Activated naive CD4-positive, alpha-beta T cell treated with anti-CD3 and anti-CD28 coated beads, Interleukin-2, amount 50 U/mL, for 16 hours (primary cell): ENCODE results near the gene KRTAP12-1.

ENCODE experiments used
- DNase-seq: peaks from one replicate; pipeline ENCODE4 v3.0.0-alpha.2; 2020

KRTAP12-1 gene, protein sequence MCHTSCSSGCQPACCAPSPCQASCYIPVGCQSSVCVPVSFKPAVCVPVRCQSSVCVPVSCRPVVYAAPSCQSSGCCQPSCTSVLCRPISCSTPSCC

DNA sequence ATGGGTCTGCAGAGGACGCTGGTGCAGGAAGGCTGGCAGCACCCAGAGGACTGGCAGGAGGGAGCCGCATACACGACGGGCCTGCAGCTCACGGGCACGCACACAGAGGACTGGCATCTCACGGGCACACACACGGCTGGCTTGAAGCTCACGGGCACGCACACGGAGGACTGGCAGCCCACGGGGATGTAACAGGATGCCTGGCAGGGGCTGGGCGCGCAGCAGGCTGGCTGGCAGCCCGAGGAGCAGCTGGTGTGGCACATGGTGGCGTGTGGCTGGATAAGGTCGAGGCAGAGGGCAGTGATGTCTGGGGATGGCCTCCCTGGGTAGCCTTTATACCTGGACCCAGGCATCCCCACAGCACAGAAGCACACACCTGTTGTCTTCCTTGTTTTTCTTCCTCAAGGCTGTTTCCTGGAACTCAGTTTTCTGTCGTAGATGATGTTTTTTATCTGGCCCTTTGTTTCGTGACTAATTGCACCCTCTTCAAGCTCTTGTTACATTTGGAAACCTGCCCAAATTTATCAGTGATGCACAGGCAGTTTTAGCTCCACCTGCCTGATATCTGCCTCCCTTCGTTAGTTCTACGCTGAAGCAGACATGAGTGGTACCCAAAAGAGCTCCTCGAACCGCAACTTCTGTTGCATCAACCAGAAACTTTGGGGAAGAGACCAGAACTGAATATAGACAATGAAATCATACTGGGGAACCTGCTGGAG, at the start of gene KRTAP12-1:
TSS of gene KRTAP12-1 (minus strand) at position 303 of the 719 bp plus-strand sequence. CDS start at position 263, 40 bp downstream.
- DNase-seq: no peak

- no peak for DNase-seq
Observed at GRCh38 chr21:44730951-44731579, 49.1 kb upstream of the KRTAP12-1 start.

DNA sequence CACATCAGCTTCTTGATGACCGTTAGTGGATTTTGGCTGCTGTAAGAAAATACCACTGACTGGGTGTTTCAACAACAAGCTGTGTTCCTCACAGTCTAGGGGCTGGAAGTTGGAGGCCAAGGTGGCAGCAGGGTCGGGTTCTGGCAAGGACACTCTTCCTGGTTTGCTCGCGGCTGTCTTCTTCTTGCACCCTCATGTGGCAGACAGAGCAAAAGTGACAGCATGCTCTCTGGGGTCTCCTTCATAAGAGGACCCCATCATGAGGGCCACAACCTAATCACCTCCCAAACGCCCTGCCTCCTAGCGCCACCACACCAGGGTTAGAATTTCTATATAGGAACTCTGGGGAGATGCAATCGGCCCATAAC, 48.0 kb upstream of the KRTAP12-1 start:
- no peak for DNase-seq

DNA sequence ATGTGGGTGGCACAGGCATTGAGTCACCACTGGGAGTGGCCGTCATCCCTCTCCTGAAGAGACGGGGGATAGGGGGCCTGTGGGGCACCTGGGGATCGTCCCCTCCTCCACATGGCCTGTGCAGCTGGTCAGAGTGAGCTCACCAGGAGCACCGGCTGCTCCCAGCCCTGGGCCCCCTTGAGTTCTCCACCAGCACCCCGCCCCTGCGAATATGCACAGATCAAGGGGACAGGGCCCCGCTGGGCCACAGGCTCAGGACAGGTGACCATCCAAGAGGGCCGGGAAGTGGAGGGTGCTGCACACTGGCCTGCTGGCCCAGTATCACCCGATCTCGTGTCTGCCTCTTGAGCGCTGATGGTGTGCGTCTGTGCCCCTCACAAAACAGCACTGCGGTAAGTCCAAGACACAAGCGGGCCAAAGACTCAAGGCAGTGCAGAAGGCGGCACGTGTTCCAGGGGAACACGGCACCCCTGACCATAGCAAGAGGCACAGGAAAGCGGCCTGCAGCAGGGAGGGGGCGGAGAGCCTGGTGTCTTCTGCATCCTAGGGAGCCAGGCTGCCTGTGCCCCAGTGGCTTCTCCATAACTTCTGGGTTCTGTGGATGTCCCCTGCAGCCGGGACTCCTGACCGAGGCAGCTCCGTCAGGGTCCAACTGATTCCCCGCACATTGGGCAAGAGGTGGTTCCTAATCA, 47.5 kb upstream of the KRTAP12-1 start:
- DNase-seq: no peak

DNA sequence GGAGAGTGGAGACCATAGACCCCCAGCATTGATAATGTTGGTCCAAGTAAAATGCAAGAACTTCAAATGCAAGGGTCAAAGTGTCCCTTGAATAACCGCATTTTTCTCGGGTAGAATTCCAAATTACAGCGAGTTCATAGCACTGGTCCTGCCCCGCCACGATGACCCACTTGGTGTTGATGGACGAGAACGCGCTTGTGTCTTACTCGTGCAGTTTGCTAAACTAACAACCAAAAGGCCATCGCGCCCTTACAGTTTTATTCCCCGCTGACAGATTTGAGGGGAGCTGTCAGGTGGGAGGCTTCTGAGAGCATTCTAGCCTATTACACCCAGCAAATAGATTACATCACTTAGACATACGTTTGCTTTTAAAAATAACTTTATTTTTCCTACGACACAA, 46.8 kb upstream of the KRTAP12-1 start:
- no peak for DNase-seq

DNA sequence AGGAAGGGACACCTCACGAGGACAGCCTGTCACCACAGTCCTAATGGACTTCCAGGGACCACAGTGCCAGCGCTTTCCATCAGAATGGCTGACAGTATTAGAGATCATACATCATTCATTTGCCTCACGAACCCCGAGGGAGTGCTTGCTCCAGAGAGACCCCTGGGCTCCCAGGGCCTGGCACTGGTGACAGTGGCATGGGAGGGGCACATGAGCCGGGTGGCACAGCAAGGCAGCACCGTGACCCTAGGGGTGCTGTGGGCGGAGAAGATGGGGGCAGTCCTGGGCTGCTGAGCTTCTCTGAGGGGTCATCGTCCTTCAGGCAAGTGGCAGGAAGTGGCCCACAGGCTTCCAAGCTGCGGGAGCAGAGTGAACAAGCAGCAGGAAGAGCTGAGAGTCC, 45.8 kb upstream of the KRTAP12-1 start:
- DNase-seq: no peak

DNA sequence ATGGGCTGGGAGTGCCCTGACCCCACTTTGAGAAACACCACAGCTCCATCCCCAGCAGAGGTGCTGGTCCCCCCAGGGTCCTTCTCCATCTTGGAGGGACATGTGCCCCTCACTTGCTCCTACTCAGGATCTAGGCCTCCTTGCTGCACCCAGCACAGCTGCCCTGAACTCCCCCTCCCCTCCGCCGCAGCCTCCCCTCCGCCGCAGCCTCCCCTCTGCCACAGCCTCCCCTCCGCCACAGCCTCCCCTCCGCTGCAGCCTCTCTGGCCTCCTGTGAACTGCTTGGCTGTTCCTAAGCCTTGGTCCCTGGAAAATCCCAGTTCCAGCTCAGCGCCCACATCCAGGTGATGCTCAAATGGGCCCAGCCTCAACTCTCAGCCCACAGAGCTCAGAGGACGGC, 45.4 kb upstream of the KRTAP12-1 start:
- DNase-seq: no peak

- no peak for DNase-seq
Observed at GRCh38 chr21:44726826-44727225, 44.9 kb upstream of the KRTAP12-1 start.

DNA sequence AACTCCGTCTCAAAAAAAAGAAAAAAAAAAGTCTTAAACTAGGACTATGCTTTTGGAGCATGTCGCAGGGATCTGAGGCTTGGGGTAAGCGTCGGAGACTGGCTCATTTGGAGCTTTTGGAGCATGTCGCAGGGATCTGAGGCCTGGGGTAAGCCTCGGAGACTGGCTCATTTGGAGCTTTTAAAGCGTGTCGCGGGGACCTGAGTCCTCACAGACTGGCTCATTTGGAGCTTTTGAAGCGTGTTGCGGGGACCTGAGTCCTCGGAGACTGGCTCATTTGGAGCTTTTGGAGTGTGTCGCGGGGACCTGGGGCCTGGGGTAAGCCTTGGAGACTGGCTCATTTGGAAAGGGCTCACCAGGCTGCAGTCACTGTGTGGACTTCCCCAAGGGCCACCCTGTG, 43.0 kb upstream of the KRTAP12-1 start:
- DNase-seq: no peak

GRCh38 chr21:44724196-44724595, 42.2 kb upstream of the KRTAP12-1 start:
- DNase-seq: no peak

- DNase-seq: no peak
Observed at GRCh38 chr21:44723177-44724131, 41.5 kb upstream of the KRTAP12-1 start.

DNA sequence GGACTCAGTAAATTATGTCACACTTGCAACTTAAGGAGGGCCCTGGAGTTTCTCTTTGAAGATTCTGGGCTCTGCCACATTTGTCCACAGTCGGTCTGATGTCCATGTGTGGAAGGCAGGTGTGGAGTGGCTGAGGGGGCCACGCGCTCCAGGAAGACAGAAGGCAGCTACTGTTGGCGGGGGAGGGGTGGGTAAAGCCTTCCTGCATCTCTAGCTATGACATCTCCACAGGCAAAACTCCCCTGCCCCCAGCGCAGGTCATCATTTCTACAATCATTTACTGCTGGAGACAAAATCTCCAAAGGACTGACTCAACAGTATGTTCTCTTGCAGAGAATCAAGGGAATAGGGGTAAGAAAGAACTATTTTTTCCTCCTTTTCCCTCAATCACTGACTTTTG, 40.8 kb upstream of the KRTAP12-1 start:
- DNase-seq: no peak

DNA sequence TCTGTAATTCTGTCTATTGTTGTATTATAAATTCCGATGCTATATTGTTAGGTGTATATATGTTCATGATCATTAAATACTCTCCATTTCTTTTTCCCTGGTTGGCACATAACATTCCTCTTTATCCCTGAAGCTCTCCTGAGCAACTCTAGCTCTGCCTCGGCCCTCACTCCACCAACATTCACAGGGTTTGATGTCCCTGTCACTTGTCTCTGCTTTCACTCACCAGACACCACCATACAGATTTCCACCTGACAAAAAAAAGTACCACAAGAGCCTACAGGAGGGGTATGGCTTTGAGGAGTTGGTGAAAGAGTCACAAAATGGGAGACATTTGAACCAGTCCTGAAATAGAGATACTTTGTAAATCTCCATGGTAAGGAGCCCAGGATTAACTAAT, 38.2 kb upstream of the KRTAP12-1 start:
- DNase-seq: no peak

DNA sequence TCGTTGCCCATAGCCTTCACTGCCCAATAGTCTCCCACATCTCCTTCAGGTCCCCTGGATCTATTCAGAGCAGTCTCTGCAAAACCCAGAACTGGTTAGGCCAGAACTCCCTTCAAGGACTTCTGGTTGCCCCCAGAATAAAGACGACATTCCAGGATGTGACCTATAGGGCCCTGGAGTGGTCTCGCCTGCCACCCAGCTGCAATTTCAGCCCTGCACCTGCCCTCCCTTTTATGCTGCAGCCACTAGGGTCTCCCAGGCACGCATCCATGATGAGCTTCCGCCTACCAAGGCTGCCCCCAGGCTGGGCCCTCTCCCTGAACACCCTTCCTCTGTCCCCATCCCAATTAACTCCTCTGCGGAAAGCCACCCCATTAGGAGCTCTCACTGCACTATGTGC, 36.6 kb upstream of the KRTAP12-1 start:
- no peak for DNase-seq

GRCh38 chr21:44718093-44718492, 36.1 kb upstream of the KRTAP12-1 start:
- DNase-seq: no peak

DNA sequence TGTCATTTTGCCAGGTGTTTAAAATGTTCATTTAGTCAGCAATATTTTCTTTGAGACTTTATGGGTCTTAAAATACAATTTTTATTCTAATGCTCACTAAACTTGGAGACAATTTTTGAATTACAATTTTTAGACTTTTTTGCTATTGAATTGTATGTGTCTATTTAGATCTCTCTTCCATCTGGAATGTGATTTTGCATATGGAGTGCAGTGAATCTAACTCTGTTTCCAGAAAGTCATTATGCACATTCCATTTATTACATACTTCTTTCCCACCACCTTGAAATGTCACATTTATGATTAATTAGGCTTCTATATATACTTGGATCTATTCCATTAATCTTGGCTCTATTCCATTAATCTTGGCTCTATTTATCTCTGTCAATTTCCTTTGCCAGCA, 35.0 kb upstream of the KRTAP12-1 start:
- DNase-seq: no peak

GRCh38 chr21:44714905-44715304, 32.9 kb upstream of the KRTAP12-1 start:
- DNase-seq: no peak

- no peak for DNase-seq
Observed at GRCh38 chr21:44713846-44714245, 31.9 kb upstream of the KRTAP12-1 start.

GRCh38 chr21:44713130-44713529, 31.2 kb upstream of the KRTAP12-1 start:
- DNase-seq: no peak

GRCh38 chr21:44712203-44713028, 30.5 kb upstream of the KRTAP12-1 start:
- no peak for DNase-seq

DNA sequence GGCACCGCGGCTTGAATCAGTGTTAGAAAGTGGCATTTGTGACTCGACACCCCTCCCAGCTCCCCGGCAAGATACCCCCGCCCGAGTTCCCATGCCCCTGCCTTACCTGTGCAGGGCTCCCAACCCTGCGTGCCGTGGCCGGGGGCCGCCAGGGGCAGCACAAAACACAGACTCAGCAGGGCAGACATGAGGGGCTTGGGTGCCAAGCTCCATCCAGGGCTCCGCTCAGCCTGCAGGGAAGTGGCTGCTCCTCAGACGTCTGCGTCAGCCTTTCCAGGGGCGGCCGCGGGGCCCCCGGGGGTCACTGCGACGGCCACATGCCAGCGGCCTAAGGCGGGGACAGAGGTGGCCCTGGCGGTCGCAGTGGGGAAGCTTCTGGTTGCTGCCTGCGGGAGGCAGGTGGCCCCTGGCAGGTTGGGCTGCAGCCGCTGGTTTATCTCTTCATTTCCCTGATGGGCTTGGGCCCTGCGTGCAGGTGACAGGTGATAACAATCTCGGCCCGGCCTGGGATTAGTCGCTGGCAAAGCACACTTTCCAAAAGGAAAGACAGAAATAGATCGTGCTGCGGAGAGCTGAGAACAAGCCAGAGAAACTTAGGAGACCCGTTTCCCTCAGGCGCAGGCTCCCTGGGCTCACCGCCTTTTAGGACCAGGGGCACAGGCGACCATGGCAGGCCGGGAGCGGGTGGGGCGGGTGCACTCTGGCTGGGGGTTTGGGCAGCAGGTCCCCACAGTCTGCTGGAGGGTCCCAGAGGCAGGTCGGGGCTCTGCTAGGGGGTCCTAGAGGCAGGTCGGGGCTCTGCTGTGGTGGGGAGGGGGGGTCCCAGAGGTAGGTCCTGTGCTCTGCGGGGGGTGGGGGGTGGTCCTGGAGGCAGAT, 29.6 kb upstream of the KRTAP12-1 start, which contains the start of gene TSPEAR:
TSS of gene TSPEAR (minus strand) at position 246 of the 876 bp plus-strand sequence. CDS start at position 188, 58 bp downstream.
- DNase-seq: no peak
